ENCODE results near the gene KRTAP4-12.
A peak's percentile ranks its signal among the peaks of the same experiment; 100 is the strongest.
"Not testable (repeated sequence)": the region's sequence is repeated elsewhere in the genome, so short reads cannot be mapped to it uniquely, and the experiment has no call there.

The KRTAP4-12 gene

GRCh38 chr17:41126412-41126811 is 2.4 kb upstream of the KRTAP4-12 start:
- no peak for DNase-seq (ENCODE audit: low spot score)

- no peak for DNase-seq (ENCODE audit: low spot score)
Observed at GRCh38 chr17:41125064-41125463, 1.1 kb upstream of the KRTAP4-12 start.

- DNase-seq (ENCODE audit: low spot score): not testable (repeated sequence)
Observed at GRCh38 chr17:41123292-41123990, 541 bp downstream of the KRTAP4-12 start.

- no peak for DNase-seq (ENCODE audit: low spot score)
Observed at GRCh38 chr17:41121742-41122141, 2.2 kb downstream of the KRTAP4-12 start.

- DNase-seq (ENCODE audit: low spot score): peak; percentile 26
Observed at GRCh38 chr17:41119696-41120690, 4.0 kb downstream of the KRTAP4-12 start.

GRCh38 chr17:41118721-41119120 is 5.3 kb downstream of the KRTAP4-12 start:
- no peak for DNase-seq (ENCODE audit: low spot score)

GRCh38 chr17:41117846-41118386 is 6.1 kb downstream of the KRTAP4-12 start, which contains the start of gene KRTAP4-11:
Gene KRTAP4-11 (minus strand): TSS chr17:41118373. CDS start chr17:41118315, 58 bp downstream.
- not testable (repeated sequence) for DNase-seq (ENCODE audit: low spot score)

GRCh38 chr17:41116297-41116696 is 7.7 kb downstream of the KRTAP4-12 start:
- no peak for DNase-seq (ENCODE audit: low spot score)

GRCh38 chr17:41111151-41111885 is 12.7 kb downstream of the KRTAP4-12 start:
- no peak for DNase-seq (ENCODE audit: low spot score)

- DNase-seq (ENCODE audit: low spot score): not testable (repeated sequence)
Observed at GRCh38 chr17:41108728-41109386, 15.1 kb downstream of the KRTAP4-12 start.

- DNase-seq (ENCODE audit: low spot score): no peak
Observed at GRCh38 chr17:41107941-41108450, 16.0 kb downstream of the KRTAP4-12 start.

GRCh38 chr17:41105347-41105746 is 18.6 kb downstream of the KRTAP4-12 start, which contains the start of gene KRTAP4-9:
Gene KRTAP4-9 (plus strand): TSS chr17:41105389. CDS start chr17:41105389, 0 bp downstream.
- DNase-seq (ENCODE audit: low spot score): not testable (repeated sequence)

GRCh38 chr17:41104386-41105038 is 19.5 kb downstream of the KRTAP4-12 start:
- DNase-seq (ENCODE audit: low spot score): not testable (repeated sequence)

- DNase-seq (ENCODE audit: low spot score): no peak
Observed at GRCh38 chr17:41103896-41104295, 20.1 kb downstream of the KRTAP4-12 start.

GRCh38 chr17:41101586-41102259 is 22.3 kb downstream of the KRTAP4-12 start, which contains the start of gene KRTAP4-16:
Gene KRTAP4-16 (minus strand): TSS chr17:41102209. CDS start chr17:41102209, 0 bp downstream.
- no peak for DNase-seq (ENCODE audit: low spot score)

- DNase-seq (ENCODE audit: low spot score): not testable (repeated sequence)
Observed at GRCh38 chr17:41099682-41100480, 24.1 kb downstream of the KRTAP4-12 start.

GRCh38 chr17:41098481-41098880 is 25.5 kb downstream of the KRTAP4-12 start:
- DNase-seq (ENCODE audit: low spot score): no peak

- no peak for DNase-seq (ENCODE audit: low spot score)
Observed at GRCh38 chr17:41098042-41098441, 25.9 kb downstream of the KRTAP4-12 start, which contains the start of gene KRTAP4-8. Gene KRTAP4-8 (minus strand): TSS chr17:41098142. CDS start chr17:41098084, 58 bp downstream.

- no peak for DNase-seq (ENCODE audit: low spot score)
Observed at GRCh38 chr17:41096055-41096454, 27.9 kb downstream of the KRTAP4-12 start.
